ENCODE data around the gene PIEZO1. TPM values are rescaled to one million over a fixed set of nuclear protein-coding genes. Genes with fewer than 3 reads are reported as not detected.

Gene PIEZO1
- total and polyA plus RNA-seq, 10 of the 15 experiments (the other 5 are each of a cell fraction or from before 2014, with no cell fraction given): 1.3 to 169 (median 33.4) TPM

DNA sequence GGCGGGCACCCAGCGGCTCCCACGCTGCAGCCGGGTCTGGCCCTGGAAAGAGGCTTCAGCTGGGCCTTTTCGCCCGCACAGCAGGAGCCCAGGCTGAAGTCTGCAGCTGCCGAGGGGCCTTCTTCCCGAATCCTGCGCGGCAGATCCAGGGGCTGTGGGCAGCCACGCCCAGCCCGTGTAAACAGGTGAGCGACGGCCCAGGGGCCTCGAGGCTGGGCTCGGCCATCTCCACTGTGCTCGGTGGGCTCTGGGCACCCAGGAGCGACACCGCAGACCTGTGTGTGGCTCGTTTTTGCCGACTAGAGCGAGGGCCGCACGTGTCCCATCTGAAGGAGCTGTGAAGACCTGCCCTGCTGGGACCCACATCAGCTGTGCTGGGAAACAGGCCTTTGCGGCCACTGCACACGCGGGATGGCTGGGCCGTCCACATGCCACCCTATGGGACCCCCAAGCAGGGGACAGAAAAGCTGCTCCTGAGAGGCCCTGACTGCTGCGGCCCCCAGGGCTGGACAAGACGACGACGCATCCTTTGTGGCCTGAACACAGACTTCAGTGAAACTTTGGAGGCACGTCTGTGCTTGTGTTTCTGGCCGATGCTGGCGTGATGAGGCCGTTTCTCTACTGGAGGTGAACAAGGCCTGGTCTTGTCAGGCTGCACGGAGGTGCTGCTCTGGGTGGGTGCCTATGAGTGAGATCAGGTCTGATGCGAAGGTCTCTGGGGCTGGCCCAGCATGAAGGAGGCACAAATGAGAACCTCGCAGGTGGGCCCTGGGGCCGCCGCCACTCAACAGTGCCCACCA lies 31.9 kb upstream of the PIEZO1 start:
- DNase-seq (ENCODE audit: low read depth, low spot score) (no peak), ATAC-seq (no peak), FAIRE-seq (no peak)
- ChIA-PET CTCF (interaction anchor here (1.2 to 2.1 kb wide), 4 partner anchors 40 to 399 kb away, joined by 3 to 6 read pairs (median 5); partner anchors contain the start of genes GALNS and TRAPPC2L), RAD21 (ENCODE audit: unreplicated experiment) (no interaction called here), POLR2A (no interaction called here), SMC1A (ENCODE audit: uncharacterized antibody, unreplicated experiment) (no interaction called here)
- Histone ChIP-seq H3K27ac (ENCODE audit: control insufficient read depth, insufficient read depth) (no peak overlapping the region), H4K20me1 (ENCODE audit: control insufficient read depth, insufficient read depth) (no peaks in the 10 kb centered on the region), H3K79me2 (ENCODE audit: control insufficient read depth, insufficient read depth, low read length) (no peaks in the 10 kb centered on the region), H3K36me3 (ENCODE audit: control insufficient read depth in 2 of 2, insufficient read depth in 2 of 2, low read length in 1 of 2) (no peaks in the 10 kb centered on the region), H3K9ac (ENCODE audit: control insufficient read depth, insufficient read depth, low read length) (no peak overlapping the region), H3K4me2 (ENCODE audit: control insufficient read depth, insufficient read depth) (no peak overlapping the region), H3K9me3 (replicated peaks; ENCODE audit: control insufficient read depth, insufficient read depth, low read length) (no peaks in the 10 kb centered on the region), H3K4me3 (no peak overlapping the region), H3K4me1 (ENCODE audit: control insufficient read depth, insufficient read depth, low read length) (peaks cover 6% of the 10 kb centered on the region), H2AFZ (ENCODE audit: control insufficient read depth, low read depth, low read length) (no peak overlapping the region), H3K27me3 (replicated peaks in 1 of 2; ENCODE audit: control insufficient read depth in 2 of 2, insufficient read depth in 2 of 2, low read length in 1 of 2) (no peaks in the 10 kb centered on the region)
- no TSS peak for BruUV-seq (replicated peaks)
- in situ Hi-C loops (cut with MboI) (no loop called here), intact Hi-C loops (cut with micrococcal nuclease; ENCODE audit: unreplicated experiment) (loop anchor here (1.0 kb wide), 2 partner anchors 350 to 399 kb away; no protein-coding TSS in a partner anchor)
- 80% methylated on average over 40 of the region's 41 CpGs for WGBS (ENCODE audit: insufficient coverage, insufficient replicate concordance, low lambda C conversion rate, missing lambda C conversion rate)
- no peak for TF ChIP-seq TARDBP (IDR thresholded peaks at IDR 0.05; ENCODE audit: borderline replicate concordance)
- TF ChIP-seq MXI1 (IDR thresholded peaks at IDR 0.05; ENCODE audit: low read depth, low read length): no peak
- TF ChIP-seq, protein P1, sequence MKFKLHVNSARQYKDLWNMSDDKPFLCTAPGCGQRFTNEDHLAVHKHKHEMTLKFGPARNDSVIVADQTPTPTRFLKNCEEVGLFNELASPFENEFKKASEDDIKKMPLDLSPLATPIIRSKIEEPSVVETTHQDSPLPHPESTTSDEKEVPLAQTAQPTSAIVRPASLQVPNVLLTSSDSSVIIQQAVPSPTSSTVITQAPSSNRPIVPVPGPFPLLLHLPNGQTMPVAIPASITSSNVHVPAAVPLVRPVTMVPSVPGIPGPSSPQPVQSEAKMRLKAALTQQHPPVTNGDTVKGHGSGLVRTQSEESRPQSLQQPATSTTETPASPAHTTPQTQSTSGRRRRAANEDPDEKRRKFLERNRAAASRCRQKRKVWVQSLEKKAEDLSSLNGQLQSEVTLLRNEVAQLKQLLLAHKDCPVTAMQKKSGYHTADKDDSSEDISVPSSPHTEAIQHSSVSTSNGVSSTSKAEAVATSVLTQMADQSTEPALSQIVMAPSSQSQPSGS (IDR thresholded peaks at IDR 0.05; ENCODE audit: low read length): no peak
- TF ChIP-seq, protein P2, sequence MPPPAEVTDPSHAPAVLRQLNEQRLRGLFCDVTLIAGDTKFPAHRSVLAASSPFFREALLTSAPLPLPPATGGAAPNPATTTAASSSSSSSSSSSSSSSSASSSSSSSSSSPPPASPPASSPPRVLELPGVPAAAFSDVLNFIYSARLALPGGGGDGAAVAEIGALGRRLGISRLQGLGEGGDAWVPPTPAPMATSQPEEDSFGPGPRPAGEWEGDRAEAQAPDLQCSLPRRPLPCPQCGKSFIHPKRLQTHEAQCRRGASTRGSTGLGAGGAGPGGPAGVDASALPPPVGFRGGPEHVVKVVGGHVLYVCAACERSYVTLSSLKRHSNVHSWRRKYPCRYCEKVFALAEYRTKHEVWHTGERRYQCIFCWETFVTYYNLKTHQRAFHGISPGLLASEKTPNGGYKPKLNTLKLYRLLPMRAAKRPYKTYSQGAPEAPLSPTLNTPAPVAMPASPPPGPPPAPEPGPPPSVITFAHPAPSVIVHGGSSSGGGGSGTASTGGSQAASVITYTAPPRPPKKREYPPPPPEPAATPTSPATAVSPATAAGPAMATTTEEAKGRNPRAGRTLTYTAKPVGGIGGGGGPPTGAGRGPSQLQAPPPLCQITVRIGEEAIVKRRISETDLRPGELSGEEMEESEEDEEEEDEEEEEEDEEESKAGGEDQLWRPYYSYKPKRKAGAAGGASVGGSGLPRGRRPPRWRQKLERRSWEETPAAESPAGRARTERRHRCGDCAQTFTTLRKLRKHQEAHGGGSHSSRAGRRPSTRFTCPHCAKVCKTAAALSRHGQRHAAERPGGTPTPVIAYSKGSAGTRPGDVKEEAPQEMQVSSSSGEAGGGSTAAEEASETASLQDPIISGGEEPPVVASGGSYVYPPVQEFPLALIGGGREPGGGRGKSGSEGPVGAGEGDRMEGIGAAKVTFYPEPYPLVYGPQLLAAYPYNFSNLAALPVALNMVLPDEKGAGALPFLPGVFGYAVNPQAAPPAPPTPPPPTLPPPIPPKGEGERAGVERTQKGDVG (CRISPR knock-in tag; IDR thresholded peaks at IDR 0.05): no peak
- TF ChIP-seq, protein P3, sequence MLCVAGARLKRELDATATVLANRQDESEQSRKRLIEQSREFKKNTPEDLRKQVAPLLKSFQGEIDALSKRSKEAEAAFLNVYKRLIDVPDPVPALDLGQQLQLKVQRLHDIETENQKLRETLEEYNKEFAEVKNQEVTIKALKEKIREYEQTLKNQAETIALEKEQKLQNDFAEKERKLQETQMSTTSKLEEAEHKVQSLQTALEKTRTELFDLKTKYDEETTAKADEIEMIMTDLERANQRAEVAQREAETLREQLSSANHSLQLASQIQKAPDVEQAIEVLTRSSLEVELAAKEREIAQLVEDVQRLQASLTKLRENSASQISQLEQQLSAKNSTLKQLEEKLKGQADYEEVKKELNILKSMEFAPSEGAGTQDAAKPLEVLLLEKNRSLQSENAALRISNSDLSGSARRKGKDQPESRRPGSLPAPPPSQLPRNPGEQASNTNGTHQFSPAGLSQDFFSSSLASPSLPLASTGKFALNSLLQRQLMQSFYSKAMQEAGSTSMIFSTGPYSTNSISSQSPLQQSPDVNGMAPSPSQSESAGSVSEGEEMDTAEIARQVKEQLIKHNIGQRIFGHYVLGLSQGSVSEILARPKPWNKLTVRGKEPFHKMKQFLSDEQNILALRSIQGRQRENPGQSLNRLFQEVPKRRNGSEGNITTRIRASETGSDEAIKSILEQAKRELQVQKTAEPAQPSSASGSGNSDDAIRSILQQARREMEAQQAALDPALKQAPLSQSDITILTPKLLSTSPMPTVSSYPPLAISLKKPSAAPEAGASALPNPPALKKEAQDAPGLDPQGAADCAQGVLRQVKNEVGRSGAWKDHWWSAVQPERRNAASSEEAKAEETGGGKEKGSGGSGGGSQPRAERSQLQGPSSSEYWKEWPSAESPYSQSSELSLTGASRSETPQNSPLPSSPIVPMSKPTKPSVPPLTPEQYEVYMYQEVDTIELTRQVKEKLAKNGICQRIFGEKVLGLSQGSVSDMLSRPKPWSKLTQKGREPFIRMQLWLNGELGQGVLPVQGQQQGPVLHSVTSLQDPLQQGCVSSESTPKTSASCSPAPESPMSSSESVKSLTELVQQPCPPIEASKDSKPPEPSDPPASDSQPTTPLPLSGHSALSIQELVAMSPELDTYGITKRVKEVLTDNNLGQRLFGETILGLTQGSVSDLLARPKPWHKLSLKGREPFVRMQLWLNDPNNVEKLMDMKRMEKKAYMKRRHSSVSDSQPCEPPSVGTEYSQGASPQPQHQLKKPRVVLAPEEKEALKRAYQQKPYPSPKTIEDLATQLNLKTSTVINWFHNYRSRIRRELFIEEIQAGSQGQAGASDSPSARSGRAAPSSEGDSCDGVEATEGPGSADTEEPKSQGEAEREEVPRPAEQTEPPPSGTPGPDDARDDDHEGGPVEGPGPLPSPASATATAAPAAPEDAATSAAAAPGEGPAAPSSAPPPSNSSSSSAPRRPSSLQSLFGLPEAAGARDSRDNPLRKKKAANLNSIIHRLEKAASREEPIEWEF (IDR thresholded peaks at IDR 0.05; ENCODE audit: insufficient replicate concordance, low read depth, low read length): no peak
- TF ChIP-seq CHD1 (IDR thresholded peaks at IDR 0.05; ENCODE audit: low read depth, low read length): no peak
- TF ChIP-seq, protein P4, sequence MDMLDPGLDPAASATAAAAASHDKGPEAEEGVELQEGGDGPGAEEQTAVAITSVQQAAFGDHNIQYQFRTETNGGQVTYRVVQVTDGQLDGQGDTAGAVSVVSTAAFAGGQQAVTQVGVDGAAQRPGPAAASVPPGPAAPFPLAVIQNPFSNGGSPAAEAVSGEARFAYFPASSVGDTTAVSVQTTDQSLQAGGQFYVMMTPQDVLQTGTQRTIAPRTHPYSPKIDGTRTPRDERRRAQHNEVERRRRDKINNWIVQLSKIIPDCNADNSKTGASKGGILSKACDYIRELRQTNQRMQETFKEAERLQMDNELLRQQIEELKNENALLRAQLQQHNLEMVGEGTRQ (IDR thresholded peaks at IDR 0.05; ENCODE audit: borderline replicate concordance, low read depth, low read length): no peak
- no peak for TF ChIP-seq SUZ12 (IDR thresholded peaks at IDR 0.05; ENCODE audit: unreplicated experiment)
- no peak for TF ChIP-seq EZH2 (IDR thresholded peaks at IDR 0.05; ENCODE audit: borderline replicate concordance, control insufficient read depth, low read depth, low read length)
- no peak for TF ChIP-seq MYB (IDR thresholded peaks at IDR 0.05; ENCODE audit: borderline replicate concordance, low read depth, low read length)
- TF ChIP-seq SUPT20H (IDR thresholded peaks at IDR 0.05; ENCODE audit: borderline replicate concordance, control insufficient read depth, low read depth, low read length): no peak

Data from GM12878 (cell line).